GM06990 (cell line): ENCODE data around the gene PCDHB11.
"Not testable (repeated sequence)": the region's sequence is repeated elsewhere in the genome, so short reads cannot be mapped to it uniquely, and the experiment has no call there.

Experiments
- DNase-seq: peaks from one replicate; pipeline ENCODE4 v3.0.0-alpha.2; 2011; ENCODE audit not compliant: insufficient read length; ENCODE audit errors: extremely low read depth
- H3K27me3 ChIP-seq: replicated peaks from 2 replicates; pipeline ENCODE4 v1.6.0; 2011; ENCODE audit warnings: low read length; ENCODE audit not compliant: control insufficient read depth, insufficient read depth
- H3K36me3 ChIP-seq: 2 replicates; pipeline ENCODE4 v1.5.1; 2011; ENCODE audit warnings: low read length; ENCODE audit not compliant: control insufficient read depth, insufficient read depth
- H3K4me3 ChIP-seq: replicated peaks from 2 replicates; pipeline ENCODE4 v1.5.1; 2011; ENCODE audit warnings: low read depth, mild to moderate bottlenecking, control low read depth, low read length
- CTCF ChIP-seq: IDR thresholded peaks from 2 replicates; pipeline ENCODE4 v1.5.1; 2011; ENCODE audit warnings: low read length, control low read depth, mild to moderate bottlenecking, inconsistent platforms; ENCODE audit not compliant: insufficient read depth, poor library complexity, severe bottlenecking

PCDHB11 gene

GRCh38 chr5:141155540-141156374 lies 43.7 kb upstream of the PCDHB11 start:
- no peak for DNase-seq

GRCh38 chr5:141157356-141157755 lies 42.1 kb upstream of the PCDHB11 start:
- H3K27me3 ChIP-seq, H3K36me3 ChIP-seq, H3K4me3 ChIP-seq, DNase-seq: not testable (repeated sequence)

More at GRCh38 chr5:141155540-141156374, 43.7 kb upstream of the PCDHB11 start:
- Histone ChIP-seq H3K4me3 (no peak overlapping the region), H3K36me3 (no peaks in the 10 kb centered on the region), H3K27me3 (no peaks in the 10 kb centered on the region)
- TF ChIP-seq CTCF: no peak

GRCh38 chr5:141157901-141158300 lies 41.5 kb upstream of the PCDHB11 start:
- H3K36me3 ChIP-seq, DNase-seq, H3K27me3 ChIP-seq, H3K4me3 ChIP-seq: not testable (repeated sequence)

- Histone ChIP-seq H3K36me3 (no peaks in the 10 kb centered on the region), H3K4me3 (no peak within 1 kb of the TSS), H3K27me3 (no peaks in the 10 kb centered on the region)
- no peak for TF ChIP-seq CTCF
- DNase-seq: no peak
Observed at GRCh38 chr5:141172381-141173204, 26.8 kb upstream of the PCDHB11 start, which contains the start of gene PCDHB7. Gene PCDHB7, plus strand, starts transcription at chr5:141172644. Its CDS starts 192 bp downstream, at chr5:141172836.

- H3K27me3 ChIP-seq, DNase-seq, H3K36me3 ChIP-seq, H3K4me3 ChIP-seq: not testable (repeated sequence)
Observed at GRCh38 chr5:141174291-141175104, 24.9 kb upstream of the PCDHB11 start.

GRCh38 chr5:141175933-141176332 lies 23.5 kb upstream of the PCDHB11 start:
- no peaks in the 10 kb centered on the region for H3K36me3 ChIP-seq
- H3K27me3 ChIP-seq: no peaks in the 10 kb centered on the region
- no peak for TF ChIP-seq CTCF
- no peak for DNase-seq
- no peak overlapping the region for H3K4me3 ChIP-seq

- H3K36me3 ChIP-seq, H3K4me3 ChIP-seq, H3K27me3 ChIP-seq, DNase-seq: not testable (repeated sequence)
Observed at GRCh38 chr5:141177577-141178191, 21.7 kb upstream of the PCDHB11 start, which contains the start of gene PCDHB8. Gene PCDHB8, plus strand, starts transcription at chr5:141177790. Its CDS starts 245 bp downstream, at chr5:141178035.

- not testable (repeated sequence) for H3K27me3 ChIP-seq, H3K4me3 ChIP-seq, DNase-seq, H3K36me3 ChIP-seq
Observed at GRCh38 chr5:141179371-141179770, 20.1 kb upstream of the PCDHB11 start.

GRCh38 chr5:141179876-141180275 lies 19.6 kb upstream of the PCDHB11 start:
- H3K27me3 ChIP-seq, H3K4me3 ChIP-seq, DNase-seq, H3K36me3 ChIP-seq: not testable (repeated sequence)
